Measurements from ENCODE around the gene STT3B. TPM values are rescaled to one million over a fixed set of nuclear protein-coding genes. Genes with fewer than 3 reads are reported as not detected.

STT3B gene
- total RNA-seq, 3 donors from 2014 or later = 97.2 to 113 (median 104) TPM

DNA sequence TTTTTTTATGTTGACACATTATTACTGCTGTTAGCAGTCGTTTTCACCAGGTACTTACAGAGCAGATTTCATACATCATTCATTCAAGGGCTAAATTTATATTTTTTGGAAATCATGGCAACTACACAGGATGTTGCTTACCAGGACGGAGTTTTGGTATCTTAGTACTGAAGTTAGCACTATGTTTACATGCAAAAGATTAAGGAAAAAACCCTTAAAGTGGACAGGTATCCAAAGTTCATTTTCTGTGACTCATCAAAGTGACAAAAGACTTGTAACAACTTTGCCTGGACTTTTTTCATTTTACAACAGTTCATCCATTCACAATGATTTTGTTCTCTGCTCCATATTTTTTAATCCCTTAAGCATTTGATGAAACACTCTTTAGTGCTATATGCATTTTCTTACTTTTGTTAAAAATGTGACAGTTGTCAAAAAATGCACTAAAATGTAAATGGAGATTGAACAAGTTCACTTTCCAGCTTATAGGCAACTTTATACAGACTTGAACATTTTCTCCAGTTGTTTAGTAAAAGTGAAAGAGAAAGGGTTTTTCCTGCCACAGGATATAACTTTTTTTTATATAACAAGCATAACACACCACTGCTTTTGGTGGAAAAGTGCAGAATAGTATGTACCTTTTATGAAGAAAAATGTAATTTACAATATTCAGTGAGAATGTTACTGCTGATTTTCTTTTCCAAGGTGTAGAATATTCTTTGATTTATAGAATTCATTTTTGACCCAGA is 104.1 kb downstream of the STT3B start:
- H3K27me3 Mint-ChIP-seq (ENCODE audit: low read depth) = no peaks in the 10 kb centered on the region
- ATAC-seq (no peak), DNase-seq (no peak)
- H3K36me3 Mint-ChIP-seq (ENCODE audit: insufficient read depth) = peaks cover 29% of the 10 kb centered on the region
- H3K4me3 Mint-ChIP-seq = no peak overlapping the region
- peaks cover 42% of the 10 kb centered on the region for H3K4me1 Mint-ChIP-seq (ENCODE audit: low read depth)
- H3K9me3 Mint-ChIP-seq = no peaks in the 10 kb centered on the region

DNA sequence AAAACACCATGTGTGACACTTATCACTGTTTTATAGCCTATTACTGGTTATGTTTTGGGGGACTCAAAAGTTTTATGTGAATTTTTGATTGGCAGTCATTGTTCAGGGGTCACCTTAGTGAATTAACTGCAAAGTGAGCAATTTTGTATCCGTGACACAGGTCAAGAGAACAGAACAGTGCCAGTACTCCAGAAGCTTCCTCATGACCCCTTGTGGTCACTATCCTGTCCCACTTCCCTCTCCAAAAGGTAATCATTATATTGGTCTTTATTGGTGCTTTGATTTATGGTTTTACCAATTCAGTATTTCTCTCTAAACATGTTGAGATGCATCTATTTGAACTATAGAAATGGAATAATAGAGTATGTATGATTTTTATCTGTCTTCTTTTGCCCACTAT is 107.1 kb downstream of the STT3B start:
- ATAC-seq (no peak), DNase-seq (no peak)
- H3K4me3 Mint-ChIP-seq = no peak overlapping the region
- peaks cover 26% of the 10 kb centered on the region for H3K4me1 Mint-ChIP-seq (ENCODE audit: low read depth)
- peaks cover 19% of the 10 kb centered on the region for H3K36me3 Mint-ChIP-seq (ENCODE audit: insufficient read depth)
- H3K9me3 Mint-ChIP-seq = peaks cover 4% of the 10 kb centered on the region
- no peaks in the 10 kb centered on the region for H3K27me3 Mint-ChIP-seq (ENCODE audit: low read depth)

- Mint-ChIP-seq H3K4me1 (ENCODE audit: low read depth) (no peaks in the 10 kb centered on the region), H3K27me3 (ENCODE audit: low read depth) (no peaks in the 10 kb centered on the region), H3K36me3 (ENCODE audit: insufficient read depth) (peaks cover 30% of the 10 kb centered on the region), H3K9me3 (peaks cover 33% of the 10 kb centered on the region), H3K4me3 (no peak overlapping the region)
- no peak for ATAC-seq
- no peak for DNase-seq
Observed at GRCh38 chr3:31645256-31645655, 112.5 kb downstream of the STT3B start.

DNA sequence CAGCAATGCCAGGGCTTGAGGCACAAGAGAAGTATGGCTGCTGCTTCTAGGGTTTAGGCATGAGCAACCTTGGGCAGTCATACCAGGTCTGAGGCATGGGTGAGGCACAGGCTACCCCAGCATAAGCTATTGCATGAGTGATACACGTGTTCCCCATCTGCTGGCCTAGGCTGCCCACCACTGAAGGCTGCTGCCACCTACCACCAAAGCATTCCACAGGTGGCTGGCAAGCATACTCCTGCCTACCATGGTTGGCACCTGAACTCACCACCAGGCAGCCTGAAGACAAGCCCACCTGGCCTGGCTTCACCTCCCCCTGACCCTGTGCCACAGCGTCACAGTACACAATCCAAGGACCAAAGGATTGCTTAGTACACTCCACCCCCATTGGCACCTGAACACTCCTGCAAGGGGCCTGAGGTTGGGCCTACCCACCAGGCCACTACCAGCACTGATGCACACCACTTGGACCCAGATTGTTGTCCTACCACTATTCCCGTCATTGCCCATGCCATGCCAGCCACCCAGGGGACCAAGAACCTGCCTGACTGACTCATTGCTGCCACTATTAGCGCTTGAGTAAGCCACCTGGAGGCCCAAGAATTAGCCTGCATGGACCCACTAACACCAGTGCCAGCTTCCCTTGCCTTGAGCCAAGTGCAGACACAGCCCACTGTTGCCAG is 115.7 kb downstream of the STT3B start:
- H3K4me1 Mint-ChIP-seq (ENCODE audit: low read depth) = no peaks in the 10 kb centered on the region
- H3K27me3 Mint-ChIP-seq (ENCODE audit: low read depth) = no peaks in the 10 kb centered on the region
- no peak for DNase-seq
- H3K9me3 Mint-ChIP-seq = peaks cover 59% of the 10 kb centered on the region
- H3K4me3 Mint-ChIP-seq = no peak overlapping the region
- no peak for ATAC-seq
- H3K36me3 Mint-ChIP-seq (ENCODE audit: insufficient read depth) = peaks cover 34% of the 10 kb centered on the region

DNA sequence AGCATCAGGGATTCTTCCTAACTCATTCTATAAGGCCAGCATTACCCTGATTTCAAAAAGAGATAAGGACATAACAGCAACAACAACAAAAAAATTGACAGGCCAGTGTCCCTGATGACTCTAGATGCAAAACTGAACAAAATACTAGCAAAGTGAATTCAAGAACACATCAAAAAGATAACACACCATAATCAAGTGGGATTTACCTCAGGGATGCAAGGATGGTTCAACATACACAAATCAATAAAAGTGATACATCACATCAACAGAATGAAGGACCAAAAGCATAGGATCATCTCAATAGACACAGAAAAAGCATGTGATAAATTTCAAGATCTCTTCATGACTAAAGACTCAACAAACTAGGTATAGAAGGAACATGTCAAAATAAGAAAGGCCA is 119.6 kb downstream of the STT3B start:
- ATAC-seq (no peak), DNase-seq (no peak)
- Mint-ChIP-seq H3K9me3 (peaks cover 85% of the 10 kb centered on the region), H3K27me3 (ENCODE audit: low read depth) (no peaks in the 10 kb centered on the region), H3K4me1 (ENCODE audit: low read depth) (no peaks in the 10 kb centered on the region), H3K4me3 (no peak overlapping the region), H3K36me3 (ENCODE audit: insufficient read depth) (peaks cover 26% of the 10 kb centered on the region)

GRCh38 chr3:31653464-31653863 is 120.7 kb downstream of the STT3B start:
- ATAC-seq (no peak), DNase-seq (no peak)
- H3K4me3 Mint-ChIP-seq = no peak overlapping the region
- H3K9me3 Mint-ChIP-seq = peaks cover 90% of the 10 kb centered on the region
- peaks cover 19% of the 10 kb centered on the region for H3K36me3 Mint-ChIP-seq (ENCODE audit: insufficient read depth)
- H3K4me1 Mint-ChIP-seq (ENCODE audit: low read depth) = no peaks in the 10 kb centered on the region
- no peaks in the 10 kb centered on the region for H3K27me3 Mint-ChIP-seq (ENCODE audit: low read depth)

- H3K4me1 Mint-ChIP-seq (ENCODE audit: low read depth) = no peaks in the 10 kb centered on the region
- peaks cover 80% of the 10 kb centered on the region for H3K9me3 Mint-ChIP-seq
- H3K4me3 Mint-ChIP-seq = no peak overlapping the region
- DNase-seq = no peak
- ATAC-seq = no peak
- peaks cover 12% of the 10 kb centered on the region for H3K36me3 Mint-ChIP-seq (ENCODE audit: insufficient read depth)
- no peaks in the 10 kb centered on the region for H3K27me3 Mint-ChIP-seq (ENCODE audit: low read depth)
Observed at GRCh38 chr3:31654998-31655397, 122.3 kb downstream of the STT3B start.

DNA sequence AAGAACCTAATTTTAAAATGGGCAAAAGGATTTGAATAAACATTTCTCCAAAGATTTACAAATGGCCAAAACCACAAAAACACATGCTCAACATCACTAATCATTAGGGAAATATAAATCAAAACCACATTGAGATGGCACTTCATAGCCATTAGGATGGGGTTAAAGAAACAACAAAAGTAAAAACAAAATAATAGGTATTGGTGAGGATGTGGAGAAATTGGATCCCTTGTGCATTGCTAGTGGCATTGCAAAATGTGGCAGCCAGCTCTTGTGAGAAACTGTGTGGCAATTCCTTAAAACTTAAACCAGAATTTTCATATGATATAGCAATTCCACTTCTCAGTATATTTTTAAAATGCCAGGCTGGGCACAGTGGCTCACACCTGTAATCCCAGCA is 126.5 kb downstream of the STT3B start:
- Mint-ChIP-seq H3K27me3 (ENCODE audit: low read depth) (no peaks in the 10 kb centered on the region), H3K4me3 (no peak overlapping the region), H3K9me3 (peaks cover 45% of the 10 kb centered on the region), H3K36me3 (ENCODE audit: insufficient read depth) (peaks cover 5% of the 10 kb centered on the region), H3K4me1 (ENCODE audit: low read depth) (no peaks in the 10 kb centered on the region)
- no peak for DNase-seq
- ATAC-seq = no peak

- Mint-ChIP-seq H3K36me3 (ENCODE audit: insufficient read depth) (peaks cover 2% of the 10 kb centered on the region), H3K4me3 (no peak overlapping the region), H3K27me3 (ENCODE audit: low read depth) (no peaks in the 10 kb centered on the region), H3K9me3 (peaks cover 26% of the 10 kb centered on the region), H3K4me1 (ENCODE audit: low read depth) (no peaks in the 10 kb centered on the region)
- ATAC-seq (no peak), DNase-seq (no peak)
Observed at GRCh38 chr3:31661286-31661685, 128.6 kb downstream of the STT3B start.

- Mint-ChIP-seq H3K4me3 (no peak overlapping the region), H3K4me1 (ENCODE audit: low read depth) (no peaks in the 10 kb centered on the region), H3K36me3 (ENCODE audit: insufficient read depth) (no peaks in the 10 kb centered on the region), H3K27me3 (ENCODE audit: low read depth) (no peaks in the 10 kb centered on the region), H3K9me3 (peaks cover 18% of the 10 kb centered on the region)
- ATAC-seq = no peak
- DNase-seq = no peak
Observed at GRCh38 chr3:31661993-31662670, 129.4 kb downstream of the STT3B start.

- Mint-ChIP-seq H3K9me3 (peaks cover 3% of the 10 kb centered on the region), H3K4me3 (no peak overlapping the region), H3K4me1 (ENCODE audit: low read depth) (no peaks in the 10 kb centered on the region), H3K36me3 (ENCODE audit: insufficient read depth) (no peaks in the 10 kb centered on the region), H3K27me3 (ENCODE audit: low read depth) (no peaks in the 10 kb centered on the region)
- no peak for DNase-seq
- ATAC-seq = no peak
Observed at GRCh38 chr3:31664031-31664430, 131.3 kb downstream of the STT3B start.

DNA sequence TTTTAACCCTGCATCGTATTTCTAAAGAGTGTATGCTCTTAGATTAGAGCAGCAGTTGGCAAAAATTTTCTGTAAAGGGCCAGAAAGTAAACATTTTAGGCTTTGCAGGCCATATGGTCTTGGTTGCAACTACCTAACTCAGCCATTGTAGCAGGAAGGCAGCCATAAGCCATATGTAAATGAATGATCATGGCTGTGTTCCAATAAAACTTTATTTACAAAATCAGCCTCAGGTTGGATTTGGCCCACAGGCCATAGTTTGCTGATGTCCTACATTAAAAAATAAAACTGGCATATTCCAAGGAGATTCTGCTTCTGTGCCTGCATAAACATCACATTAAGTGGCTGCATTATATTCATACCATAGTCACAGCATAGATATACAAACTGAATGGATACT is 134.9 kb downstream of the STT3B start:
- no peaks in the 10 kb centered on the region for H3K4me1 Mint-ChIP-seq (ENCODE audit: low read depth)
- no peaks in the 10 kb centered on the region for H3K9me3 Mint-ChIP-seq
- no peak for DNase-seq
- H3K27me3 Mint-ChIP-seq (ENCODE audit: low read depth) = peaks cover 2% of the 10 kb centered on the region
- H3K4me3 Mint-ChIP-seq = no peak overlapping the region
- ATAC-seq = no peak
- no peaks in the 10 kb centered on the region for H3K36me3 Mint-ChIP-seq (ENCODE audit: insufficient read depth)

- Mint-ChIP-seq H3K9me3 (no peaks in the 10 kb centered on the region), H3K4me1 (ENCODE audit: low read depth) (no peaks in the 10 kb centered on the region), H3K4me3 (no peak overlapping the region), H3K27me3 (ENCODE audit: low read depth) (peaks cover 2% of the 10 kb centered on the region), H3K36me3 (ENCODE audit: insufficient read depth) (no peaks in the 10 kb centered on the region)
- DNase-seq = no peak
- ATAC-seq = no peak
Observed at GRCh38 chr3:31668242-31668641, 135.5 kb downstream of the STT3B start.

DNA sequence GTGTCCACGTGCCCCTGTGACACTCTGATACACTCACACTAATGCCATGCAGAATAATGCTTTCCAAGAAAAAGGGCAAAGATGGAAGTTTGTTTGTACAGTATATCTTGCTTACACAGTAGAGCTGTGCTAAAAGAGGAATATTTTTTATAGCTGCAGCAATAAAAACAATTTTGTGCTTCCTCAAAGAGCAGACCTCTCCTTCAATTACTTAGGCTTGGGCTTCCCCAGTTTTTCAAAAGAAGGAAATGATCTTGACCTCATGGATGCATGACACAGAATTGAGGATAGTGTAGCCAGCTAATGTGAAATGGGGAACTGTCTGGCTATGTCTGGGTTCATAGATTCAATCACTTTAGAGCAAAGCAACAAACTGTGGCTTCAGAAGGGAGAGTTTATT is 137.4 kb downstream of the STT3B start:
- Mint-ChIP-seq H3K4me3 (no peak overlapping the region), H3K9me3 (no peaks in the 10 kb centered on the region)
- ATAC-seq = no peak

DNA sequence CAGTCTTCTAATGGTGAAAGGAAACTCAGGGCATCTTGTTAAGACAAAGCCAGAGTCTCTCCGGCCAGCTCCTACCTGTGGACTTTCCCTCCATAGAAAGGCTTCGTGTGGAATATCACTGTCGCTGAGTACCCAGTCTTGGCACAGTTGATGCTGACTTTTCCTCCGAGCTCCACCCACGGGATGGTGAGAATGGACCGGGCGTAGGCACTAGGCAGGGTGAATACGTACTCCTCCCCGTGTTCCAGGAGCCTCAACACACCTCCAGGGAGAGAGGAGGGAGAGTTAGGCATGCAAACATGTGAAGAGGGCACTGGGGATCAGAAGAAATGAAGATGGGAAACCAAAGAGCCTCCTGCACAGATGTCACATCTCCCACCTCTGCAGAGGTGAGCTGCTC is 138.0 kb downstream of the STT3B start:
- DNase-seq (no peak), ATAC-seq (no peak)
- Mint-ChIP-seq H3K36me3 (ENCODE audit: insufficient read depth) (no peaks in the 10 kb centered on the region), H3K27me3 (ENCODE audit: low read depth) (peaks cover 2% of the 10 kb centered on the region), H3K4me1 (ENCODE audit: low read depth) (no peaks in the 10 kb centered on the region), H3K9me3 (no peaks in the 10 kb centered on the region), H3K4me3 (no peak overlapping the region)

More for the DNA sequence above, 137.4 kb downstream of the STT3B start:
- DNase-seq = no peak
- no peaks in the 10 kb centered on the region for H3K4me1 Mint-ChIP-seq (ENCODE audit: low read depth)
- no peaks in the 10 kb centered on the region for H3K36me3 Mint-ChIP-seq (ENCODE audit: insufficient read depth)
- H3K27me3 Mint-ChIP-seq (ENCODE audit: low read depth) = peaks cover 2% of the 10 kb centered on the region
